HEK293 (cell line): ENCODE measurements around the gene AURKAIP1.
A peak's percentile ranks its signal among the peaks of the same experiment; 100 is the strongest.

Source experiments
- GLIS2 ChIP-seq: fragments of 450-650 bp; formaldehyde crosslinking; IDR thresholded peaks from 2 replicates; pipeline ENCODE4 v1.5.1; 2016; ENCODE audit warnings: missing biosample characterization, missing genetic modification characterization
- KLF16 ChIP-seq: fragments of 450-650 bp; formaldehyde crosslinking; IDR thresholded peaks from 2 replicates; pipeline ENCODE4 v1.5.1; 2017; ENCODE audit warnings: missing biosample characterization, missing genetic modification characterization
- MZF1 ChIP-seq: fragments of 450-650 bp; formaldehyde crosslinking; IDR thresholded peaks from 2 replicates; pipeline ENCODE4 v1.5.1; 2017; ENCODE audit warnings: missing biosample characterization, missing genetic modification characterization, borderline replicate concordance
- PRDM10 ChIP-seq: fragments of 450-650 bp; formaldehyde crosslinking; IDR thresholded peaks from 2 replicates; pipeline ENCODE4 v1.5.1; 2016; ENCODE audit warnings: missing biosample characterization, missing genetic modification characterization
- REPIN1 ChIP-seq: fragments of 450-650 bp; formaldehyde crosslinking; IDR thresholded peaks from 2 replicates; pipeline ENCODE4 v1.5.1; 2017; ENCODE audit warnings: missing biosample characterization, missing genetic modification characterization, low read depth
- REST ChIP-seq: fragments of 450-650 bp; formaldehyde crosslinking; IDR thresholded peaks from 2 replicates; pipeline ENCODE4 v1.5.1; 2016; ENCODE audit warnings: missing biosample characterization, missing genetic modification characterization
- SP7 ChIP-seq: fragments of 450-650 bp; formaldehyde crosslinking; IDR thresholded peaks from 2 replicates; pipeline ENCODE4 v1.5.1; 2016; ENCODE audit warnings: missing biosample characterization, missing genetic modification characterization
- YY1 ChIP-seq: fragments of 450-650 bp; formaldehyde crosslinking; IDR thresholded peaks from 2 replicates; pipeline ENCODE4 v1.5.1; 2018; ENCODE audit warnings: missing biosample characterization, missing genetic modification characterization
- YY2 ChIP-seq: fragments of 450-650 bp; formaldehyde crosslinking; IDR thresholded peaks from 2 replicates; pipeline ENCODE4 v1.5.1; 2016; ENCODE audit warnings: missing biosample characterization, missing genetic modification characterization
- ZBTB11 ChIP-seq: fragments of 450-650 bp; formaldehyde crosslinking; conservative IDR thresholded peaks from 2 replicates; pipeline ENCODE4 v1.5.1; 2016; ENCODE audit warnings: low read depth, missing biosample characterization, missing genetic modification characterization
- ZBTB48 ChIP-seq: fragments of 450-650 bp; formaldehyde crosslinking; IDR thresholded peaks from 2 replicates; pipeline ENCODE4 v1.5.1; 2016; ENCODE audit warnings: missing biosample characterization, missing genetic modification characterization
- ZFP37 ChIP-seq: fragments of 450-650 bp; formaldehyde crosslinking; IDR thresholded peaks from 2 replicates; pipeline ENCODE4 v1.5.1; 2016; ENCODE audit warnings: missing biosample characterization, missing genetic modification characterization
- ZFP41 ChIP-seq: fragments of 450-650 bp; formaldehyde crosslinking; IDR thresholded peaks from 2 replicates; pipeline ENCODE4 v1.5.1; 2016; ENCODE audit warnings: missing biosample characterization, missing genetic modification characterization, borderline replicate concordance
- ZNF138 ChIP-seq: fragments of 450-650 bp; formaldehyde crosslinking; IDR thresholded peaks from 2 replicates; pipeline ENCODE4 v1.5.1; 2016; ENCODE audit warnings: missing biosample characterization, missing genetic modification characterization, borderline replicate concordance
- ZNF239 ChIP-seq: fragments of 450-650 bp; formaldehyde crosslinking; IDR thresholded peaks from 2 replicates; pipeline ENCODE4 v1.5.1; 2016; ENCODE audit warnings: missing biosample characterization, missing genetic modification characterization
- ZNF324 ChIP-seq: fragments of 450-650 bp; formaldehyde crosslinking; IDR thresholded peaks from 2 replicates; pipeline ENCODE4 v1.5.1; 2016; ENCODE audit warnings: missing biosample characterization, missing genetic modification characterization
- ZNF449 ChIP-seq: fragments of 450-650 bp; formaldehyde crosslinking; IDR thresholded peaks from 2 replicates; pipeline ENCODE4 v1.5.1; 2017; ENCODE audit warnings: missing biosample characterization, mild to moderate bottlenecking, missing genetic modification characterization, moderate library complexity
- ZNF558 ChIP-seq: fragments of 450-650 bp; formaldehyde crosslinking; IDR thresholded peaks from 2 replicates; pipeline ENCODE4 v1.5.1; 2016; ENCODE audit warnings: missing biosample characterization, missing genetic modification characterization
- ZNF561 ChIP-seq: fragments of 450-650 bp; IDR thresholded peaks from 2 replicates; pipeline ENCODE4 v1.5.1; 2018; ENCODE audit warnings: missing biosample characterization, missing genetic modification characterization, borderline replicate concordance
- ZNF629 ChIP-seq: fragments of 450-650 bp; formaldehyde crosslinking; IDR thresholded peaks from 2 replicates; pipeline ENCODE4 v1.5.1; 2017; ENCODE audit warnings: missing biosample characterization, missing genetic modification characterization
- ZNF645 ChIP-seq: fragments of 450-650 bp; formaldehyde crosslinking; IDR thresholded peaks from 2 replicates; pipeline ENCODE4; 2016; ENCODE audit warnings: missing biosample characterization, missing genetic modification characterization
- ZNF660 ChIP-seq: fragments of 450-650 bp; IDR thresholded peaks from 2 replicates; pipeline ENCODE4 v1.5.1; 2018; ENCODE audit warnings: missing biosample characterization, mild to moderate bottlenecking, missing genetic modification characterization
- ZNF843 ChIP-seq: fragments of 450-650 bp; formaldehyde crosslinking; IDR thresholded peaks from 2 replicates; pipeline ENCODE4 v1.5.1; 2016; ENCODE audit warnings: missing biosample characterization, missing genetic modification characterization
- ZSCAN5A ChIP-seq: fragments of 450-650 bp; formaldehyde crosslinking; IDR thresholded peaks from 2 replicates; pipeline ENCODE4 v1.5.1; 2016; ENCODE audit warnings: missing biosample characterization, missing genetic modification characterization

The AURKAIP1 gene

GRCh38 chr1:1399187-1399871, 24.3 kb upstream of the AURKAIP1 start, which contains the start of gene CCNL2 (continued):
- TF ChIP-seq PRDM10 (tag by site-specific recombination) (0 out of 2 replicates have a peak, but pooled peaks have one; percentile 50), ZNF558 (tag by site-specific recombination) (no peak), ZNF324 (peak; percentile 76), ZNF660 (0 out of 2 replicates have a peak, but pooled peaks have one; percentile 62), ZSCAN5A (tag by site-specific recombination) (peak; percentile 48; the same call in 1 of the 2 replicates), ZBTB11 (tag by site-specific recombination) (peak; percentile 86), ZNF645 (no peak), ZBTB48 (tag by site-specific recombination) (peak; percentile 86; the same call in 1 of the 2 replicates), ZFP37 (tag by site-specific recombination) (peak; percentile 49; the same call in 1 of the 2 replicates), ZNF138 (tag by site-specific recombination) (no peak), REST (0 out of 2 replicates have a peak, but pooled peaks have one; percentile 23), ZNF239 (tag by site-specific recombination) (0 out of 2 replicates have a peak, but pooled peaks have one; percentile 16), ZNF843 (tag by site-specific recombination) (peak; percentile 47; the same call in 1 of the 2 replicates), SP7 (peak; percentile 66; the same call in 1 of the 2 replicates), KLF16 (0 out of 2 replicates have a peak, but pooled peaks have one; percentile 31), YY2 (peak; percentile 87), MZF1 (tag by site-specific recombination) (no peak), ZNF629 (peak; percentile 49; the same call in 1 of the 2 replicates), ZFP41 (no peak), ZNF449 (tag by site-specific recombination) (peak; percentile 84), GLIS2 (tag by site-specific recombination) (peak; percentile 92; the same call in 1 of the 2 replicates), YY1 (tag by site-specific recombination) (peak; percentile 90), REPIN1 (tag by site-specific recombination) (no peak), ZNF561 (tag by site-specific recombination) (peak; percentile 65; the same call in 1 of the 2 replicates)
